Kidney (tissue), 14 donors: ENCODE data around the gene AP1M1. TPM values are rescaled to one million over a fixed set of nuclear protein-coding genes. Genes with fewer than 3 reads are reported as not detected.
A peak's percentile ranks its signal among the peaks of the same experiment; 100 is the strongest.

Source experiments
- DNase-seq, 5 donors: peaks; one replicate each; pipeline ENCODE4 v3.0.0-alpha.2; 2013 to 2020
- FAIRE-seq: peaks from 2 replicates; lab custom pipeline; 2012; peaks lifted over from hg19 to GRCh38; lab: Jason Lieb, UNC
- H3K27ac ChIP-seq, 2 donors: one replicate each; pipeline ENCODE4 v1.7.0; 2013; ENCODE audit warnings: low read depth in 2 of 2, low read length in 2 of 2, inconsistent platforms in 1 of 2
- H3K27me3 ChIP-seq: one replicate; pipeline ENCODE4 v1.7.1; 2013; ENCODE audit warnings: low read length, inconsistent platforms; ENCODE audit not compliant: control insufficient read depth, insufficient read depth
- H3K36me3 ChIP-seq, 3 donors: one replicate each; pipeline versions ENCODE4 v1.7.0 to v1.7.1; 2013; ENCODE audit warnings: low read length in 3 of 3, control low read depth in 1 of 3, inconsistent platforms in 1 of 3; ENCODE audit not compliant: insufficient read depth in 3 of 3, control insufficient read depth in 2 of 3
- H3K4me1 ChIP-seq, 3 donors: one replicate each; pipeline versions ENCODE4 v1.7.0 to v1.7.1; 2013; ENCODE audit warnings: low read length in 3 of 3, inconsistent platforms in 1 of 3, low read depth in 1 of 3; ENCODE audit not compliant: control insufficient read depth in 2 of 3, insufficient read depth in 2 of 3
- H3K4me3 ChIP-seq, 3 donors: one replicate each; pipeline versions ENCODE4 v1.7.0 to v1.8.1; 2013; ENCODE audit warnings: low read length in 3 of 3, control low read depth in 1 of 3, inconsistent platforms in 1 of 3
- H3K9ac ChIP-seq, 3 donors: one replicate each; pipeline versions ENCODE4 v1.7.0 to v1.7.1; 2013; ENCODE audit warnings: low read length in 3 of 3, control low read depth in 1 of 3, inconsistent platforms in 1 of 3
- H3K9me3 ChIP-seq, 3 donors: one replicate each; pipeline versions ENCODE4 v1.7.0 to v1.7.1; 2013; ENCODE audit warnings: low read length in 3 of 3, control low read depth in 1 of 3, inconsistent platforms in 1 of 3; ENCODE audit not compliant: control insufficient read depth in 2 of 3, insufficient read depth in 1 of 3
- CTCF ChIP-seq: IDR thresholded peaks from 3 replicates; pipeline ENCODE4 v1.5.1; 2012; ENCODE audit warnings: mild to moderate bottlenecking, moderate library complexity, borderline replicate concordance; ENCODE audit not compliant: insufficient read depth; ENCODE audit errors: extremely low read depth
- intact Hi-C: fragments of 100-400 bp; cut with DNase I; formaldehyde crosslinking; loops from one replicate; pipeline ENCODE4 v1.11.1; 2022
- polyA plus RNA-seq: library from polyadenylated mRNA; stranded (reverse); fragments of 350-450 nt; fragmentation: Illumina TruSeq; extraction: RNeasy Lipid Tissue Mini Kit (QIAGEN cat#74804); gene quantifications from one replicate; pipeline ENCODE4 v1.2.3, GENCODE V29; 2014; ENCODE audit warnings: low read depth, low replicate concordance; ENCODE audit not compliant: insufficient read depth
- total RNA-seq: library from RNA; stranded (reverse); fragmentation: NEBNext Ultra II Directional; extraction: Animal tissue kit (Norgen Biotek cat#: 25700); gene quantifications from one replicate; pipeline ENCODE4 v1.2.1, GENCODE V29; 2021
- donor health status: control.
- donor health status: control.
- donor health status: control.
- donor health status: control.
- donor health status: control.
- donor health status: DM: yes; HTN: yes; CAD: no.
- donor health status: Normal renal cell carcinoma (clear cell type).

Gene AP1M1
- total and polyA plus RNA-seq, 2 donors from 2014 or later, result 56.0 to 67.8 TPM

DNA sequence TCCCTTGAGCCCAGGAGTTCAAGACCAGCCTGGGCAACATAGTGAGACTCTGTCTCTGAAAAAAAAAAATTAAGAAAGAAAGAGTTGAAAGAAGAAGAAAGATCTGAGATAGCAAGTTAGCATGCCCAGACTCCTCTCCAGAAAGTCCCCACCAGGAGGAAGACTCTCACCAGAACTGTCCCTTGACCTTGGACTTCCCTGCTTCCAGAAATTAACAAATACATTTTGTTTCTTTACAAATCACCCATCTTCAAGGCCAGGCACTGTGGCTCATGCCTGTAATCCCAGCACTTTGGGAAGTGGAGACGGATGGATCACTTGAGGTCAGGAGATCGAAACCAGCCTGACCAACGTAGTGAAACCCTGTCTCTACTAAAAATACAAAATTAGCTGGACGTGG lies 82.6 kb downstream of the AP1M1 start:
- Histone ChIP-seq H3K36me3 (no peaks in the 10 kb centered on the region), H3K4me3 (no peak overlapping the region), H3K4me1 (peaks cover 0 to 7% (median 0%) of the 10 kb centered on the region in 3 donors), H3K9me3 (no peaks in the 10 kb centered on the region), H3K27ac (no peak overlapping the region), H3K27me3 (no peaks in the 10 kb centered on the region), H3K9ac (no peak overlapping the region)
- no peak for DNase-seq
- FAIRE-seq, result no peak
- TF ChIP-seq CTCF, result no peak
- intact Hi-C loops, result no loop called here

DNA sequence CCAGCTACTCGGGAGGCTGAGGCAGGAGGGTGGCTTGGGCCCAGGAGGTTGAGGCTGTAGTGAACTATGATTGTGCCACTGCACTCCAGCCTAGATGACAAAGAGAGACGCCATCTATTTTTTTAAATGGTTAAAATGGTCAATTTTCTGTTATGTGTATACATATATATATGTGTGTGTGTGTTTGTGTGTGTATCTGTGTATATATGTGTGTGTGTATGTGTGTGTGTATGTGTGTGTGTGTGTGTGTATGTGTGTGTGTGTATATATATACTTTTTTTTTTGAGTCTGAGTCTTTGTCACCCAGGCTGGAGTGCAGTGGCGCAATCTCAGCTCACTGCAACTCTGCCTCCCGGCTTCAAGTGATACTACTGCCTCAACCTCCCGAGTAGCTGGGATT lies 84.0 kb downstream of the AP1M1 start:
- no peak overlapping the region for H3K9ac ChIP-seq
- intact Hi-C loops, result no loop called here
- peaks cover 0 to 11% (median 0%) of the 10 kb centered on the region in 3 donors for H3K4me1 ChIP-seq
- H3K9me3 ChIP-seq, result no peaks in the 10 kb centered on the region
- FAIRE-seq (no peak), DNase-seq (no peak)
- H3K27ac ChIP-seq, result no peak overlapping the region
- no peaks in the 10 kb centered on the region for H3K27me3 ChIP-seq
- no peak for TF ChIP-seq CTCF
- H3K4me3 ChIP-seq, result no peak overlapping the region
- H3K36me3 ChIP-seq, result no peaks in the 10 kb centered on the region

- H3K4me3 ChIP-seq, result peak overlapping the region in 1 of 3 donors; percentile 32
- no peaks in the 10 kb centered on the region for H3K9me3 ChIP-seq
- peaks cover 0 to 11% (median 0%) of the 10 kb centered on the region in 3 donors for H3K4me1 ChIP-seq
- TF ChIP-seq CTCF, result no peak
- peak; percentile 66 to 92 (median 76) for DNase-seq
- no peaks in the 10 kb centered on the region for H3K36me3 ChIP-seq
- H3K27ac ChIP-seq, result peak overlapping the region; percentile 93 to 94
- peak overlapping the region in 1 of 3 donors; percentile 84 for H3K9ac ChIP-seq
- H3K27me3 ChIP-seq, result no peaks in the 10 kb centered on the region
- intact Hi-C loops, result no loop called here
- no peak for FAIRE-seq
These were observed 85.7 kb downstream of the AP1M1 start for GRCh38 chr19:16283210-16284061.
